Common myeloid progenitor, CD34-positive (primary cell): Measurements from ENCODE around the gene EHD2.

Source experiments
- CTCF ChIA-PET: fragments of 350-600 bp; sonication (Branson Sonifier 250); formaldehyde crosslinking; loops from one replicate; lab custom pipeline; 2021; ENCODE audit warnings: antibody characterized with exemption; lab: Charles Lee
- POLR2A ChIA-PET: fragments of 350-600 bp; sonication (Branson Sonifier 250); formaldehyde crosslinking; loops from one replicate; lab custom pipeline; 2021; ENCODE audit warnings: antibody characterized with exemption; lab: Charles Lee
- DNase-seq, 3 donors: peaks; one replicate each; pipeline versions ENCODE4 v3.0.0 to v3.0.0-alpha.2; 2013
- H3K27ac ChIP-seq, 2 experiments: 1 replicate in 1 of 2; 2 replicates in 1 of 2; pipeline ENCODE4 v1.7.0; 2013; ENCODE audit warnings: inconsistent platforms in 2 of 2, low read length in 2 of 2, mild to moderate bottlenecking in 2 of 2, low read depth in 1 of 2, moderate library complexity in 1 of 2; ENCODE audit not compliant: severe bottlenecking in 2 of 2, insufficient read depth in 1 of 2, poor library complexity in 1 of 2
- H3K27me3 ChIP-seq, 5 experiments: replicated peaks in 2 of 5; 1 replicate in 3 of 5; 2 replicates in 2 of 5; pipeline versions ENCODE4 v1.6.1 to v1.7.0; 2013; ENCODE audit warnings: low read length in 4 of 5, mild to moderate bottlenecking in 2 of 5, moderate library complexity in 2 of 5, inconsistent platforms in 1 of 5; ENCODE audit not compliant: insufficient read depth in 5 of 5, control insufficient read depth in 4 of 5
- H3K36me3 ChIP-seq, 4 experiments: 1 replicate in 2 of 4; 2 replicates in 2 of 4; pipeline versions ENCODE4 v1.6.1 to v1.7.0; 2013; ENCODE audit warnings: low read length in 3 of 4, control low read depth in 1 of 4, mild to moderate bottlenecking in 1 of 4; ENCODE audit not compliant: control insufficient read depth in 4 of 4, insufficient read depth in 4 of 4
- H3K4me1 ChIP-seq, 4 experiments: 1 replicate in 3 of 4; 2 replicates in 1 of 4; pipeline versions ENCODE4 v1.6.1 to v1.7.1; 2013; ENCODE audit warnings: low read length in 3 of 4, mild to moderate bottlenecking in 3 of 4, control low read depth in 1 of 4, inconsistent platforms in 1 of 4, moderate library complexity in 1 of 4; ENCODE audit not compliant: control insufficient read depth in 4 of 4, insufficient read depth in 4 of 4; ENCODE audit errors: control extremely low read depth in 1 of 4
- H3K4me3 ChIP-seq, 7 experiments: 1 replicate in 4 of 7; 2 replicates in 3 of 7; pipeline versions ENCODE4 v1.5.1 to v1.7.0; 2013; ENCODE audit warnings: mild to moderate bottlenecking in 7 of 7, low read length in 6 of 7, moderate library complexity in 6 of 7, inconsistent platforms in 2 of 7, low read depth in 2 of 7, control low read depth in 1 of 7; ENCODE audit not compliant: insufficient read depth in 4 of 7, control insufficient read depth in 1 of 7; ENCODE audit errors: extremely low read depth in 1 of 7
- H3K9me3 ChIP-seq, 5 experiments: 1 replicate in 4 of 5; 2 replicates in 1 of 5; pipeline versions ENCODE4 v1.6.1 to v1.7.1; 2013; ENCODE audit warnings: low read length in 4 of 5, mild to moderate bottlenecking in 2 of 5, inconsistent platforms in 1 of 5, low read depth in 1 of 5, moderate library complexity in 1 of 5; ENCODE audit not compliant: control insufficient read depth in 4 of 5, insufficient read depth in 2 of 5; ENCODE audit errors: control extremely low read depth in 1 of 5
- WGBS: methylation state at CpG from one replicate; pipeline ENCODE4 v1.1.5; 2013; ENCODE audit not compliant: insufficient coverage; 5-methylcytosine and 5-hydroxymethylcytosine counted together

The EHD2 gene

DNA sequence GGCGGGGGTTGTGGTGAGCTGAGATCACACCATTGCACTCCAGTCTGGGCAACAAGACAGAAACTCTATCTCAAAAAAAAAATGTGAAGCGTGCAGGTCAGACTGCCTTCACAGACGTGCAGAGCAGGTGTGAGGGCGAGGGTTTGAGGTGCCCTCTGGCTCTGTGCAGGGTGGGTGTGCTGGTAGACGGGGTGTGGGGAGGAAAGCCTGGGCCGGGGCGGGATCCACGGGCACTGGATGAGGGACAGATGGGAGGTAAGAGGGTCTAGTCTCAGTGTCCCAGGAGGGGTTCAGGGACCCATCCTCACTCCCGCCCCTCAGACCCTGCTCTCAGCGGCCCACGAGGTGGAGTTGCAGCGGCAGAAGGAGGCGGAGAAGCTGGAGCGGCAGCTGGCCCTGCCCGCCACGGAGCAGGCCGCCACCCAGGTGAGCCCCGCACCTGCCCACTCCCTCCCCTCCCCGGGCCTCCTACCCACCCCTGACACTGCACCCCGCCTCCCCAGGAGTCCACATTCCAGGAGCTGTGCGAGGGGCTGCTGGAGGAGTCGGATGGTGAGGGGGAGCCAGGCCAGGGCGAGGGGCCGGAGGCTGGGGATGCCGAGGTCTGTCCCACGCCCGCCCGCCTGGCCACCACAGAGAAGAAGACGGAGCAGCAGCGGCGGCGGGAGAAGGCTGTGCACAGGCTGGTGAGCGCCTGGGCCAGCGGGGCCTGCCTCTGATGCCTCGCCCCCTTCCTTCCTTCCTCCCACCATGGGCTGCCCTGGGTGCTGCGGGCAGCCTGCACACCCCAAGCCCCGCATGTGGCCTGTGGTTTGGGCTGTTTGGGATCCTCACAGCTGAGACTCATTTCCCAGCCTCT, 41.2 kb downstream of the EHD2 start:
- Histone ChIP-seq H3K4me3 (no peak overlapping the region), H3K9me3 (peaks cover 0 to 2% (median 0%) of the 10 kb centered on the region in 5 experiments), H3K27me3 (no peaks in the 10 kb centered on the region), H3K36me3 (peaks cover 8 to 93% (median 82%) of the 10 kb centered on the region in 4 experiments), H3K27ac (no peak overlapping the region), H3K4me1 (no peaks in the 10 kb centered on the region)
- no peak for DNase-seq
- WGBS = over 99% methylated on average over 14 of the region's 37 CpGs
- ChIA-PET POLR2A (no interaction called here), CTCF (interaction anchor here (1.1 kb wide), 1 partner anchor 8 kb away, joined by 3 read pairs; no protein-coding TSS in a partner anchor)

DNA sequence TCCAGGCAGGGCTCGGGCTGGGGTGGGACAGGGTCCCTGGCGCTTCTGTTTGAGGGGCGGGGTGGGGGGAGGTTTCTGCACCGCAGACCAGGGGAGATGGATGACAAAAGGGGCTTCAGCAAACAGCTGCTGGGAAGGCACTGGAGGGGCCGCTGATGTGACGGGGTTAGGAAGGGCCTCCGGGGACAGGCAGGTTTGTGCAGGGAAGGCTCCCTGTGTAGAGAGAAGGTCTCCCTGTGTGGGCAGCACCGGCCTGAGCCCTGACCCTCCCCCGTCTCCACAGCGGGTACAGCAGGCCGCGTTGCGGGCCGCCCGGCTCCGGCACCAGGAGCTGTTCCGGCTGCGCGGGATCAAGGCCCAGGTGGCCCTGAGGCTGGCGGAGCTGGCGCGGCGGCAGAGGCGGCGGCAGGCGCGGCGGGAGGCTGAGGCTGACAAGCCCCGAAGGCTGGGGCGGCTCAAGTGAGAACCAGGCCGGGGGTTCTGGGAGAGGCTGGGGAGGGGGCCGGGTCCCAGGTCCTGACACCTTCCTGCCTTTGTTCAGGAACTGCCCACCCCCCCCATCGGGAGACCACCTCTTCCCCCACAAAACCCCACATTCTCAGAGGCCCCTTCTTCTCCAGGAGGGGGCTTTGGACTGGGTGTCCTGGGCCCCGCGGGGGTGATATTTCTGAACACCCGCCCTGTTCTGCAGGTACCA, 42.0 kb downstream of the EHD2 start:
- POLR2A ChIA-PET = interaction anchor here (1.4 kb wide), 1 partner anchor 11 kb away, joined by 4 read pairs; no protein-coding TSS in a partner anchor

DNA sequence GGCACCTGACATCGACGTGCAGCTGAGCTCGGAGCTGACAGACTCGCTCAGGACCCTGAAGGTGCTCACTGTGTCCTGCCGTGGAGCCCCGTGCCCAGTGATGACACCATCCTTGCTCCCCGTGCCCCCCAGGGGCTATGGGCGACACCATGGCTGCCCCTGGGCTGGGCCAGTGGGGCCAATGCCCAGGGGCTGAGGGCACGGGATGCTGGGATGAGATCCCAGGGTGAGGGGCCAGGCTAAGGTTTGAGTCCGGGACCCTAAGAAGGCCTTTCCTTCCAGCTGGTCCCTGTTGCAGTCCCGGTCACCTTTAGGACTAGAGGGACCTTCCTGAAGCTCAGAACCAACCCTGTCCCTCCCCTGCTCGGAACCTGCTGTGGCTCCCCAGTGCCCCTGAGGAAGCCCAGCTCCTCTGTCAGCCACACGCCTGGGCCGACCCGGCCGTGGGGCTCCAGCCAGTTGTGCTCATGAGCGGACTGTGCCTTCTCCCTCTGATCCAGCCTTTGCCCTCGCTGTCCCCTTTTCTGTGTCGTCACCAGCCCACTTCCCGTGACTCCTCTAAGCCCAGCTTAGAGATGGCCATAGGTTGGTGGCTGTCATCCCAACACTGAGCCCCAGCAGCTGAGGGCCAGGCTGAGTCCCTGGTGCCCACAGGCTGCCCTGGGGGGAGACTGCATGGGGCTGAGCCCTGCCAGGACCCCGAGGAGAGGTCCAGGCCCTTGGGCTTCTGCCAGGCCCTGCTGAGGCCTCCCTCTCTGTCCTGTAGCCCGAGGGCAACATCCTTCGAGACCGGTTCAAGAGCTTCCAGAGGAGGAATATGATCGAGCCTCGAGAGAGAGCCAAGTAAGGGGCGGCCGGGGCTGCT, 42.8 kb downstream of the EHD2 start:
- Histone ChIP-seq H3K27ac (no peak overlapping the region), H3K27me3 (no peaks in the 10 kb centered on the region), H3K9me3 (peaks cover 0 to 2% (median 0%) of the 10 kb centered on the region in 5 experiments), H3K4me1 (no peaks in the 10 kb centered on the region), H3K4me3 (no peak overlapping the region), H3K36me3 (peaks cover 4 to 80% (median 67%) of the 10 kb centered on the region in 4 experiments)
- WGBS = 97% methylated on average over 25 of the region's 28 CpGs
- DNase-seq = no peak
- POLR2A ChIA-PET = interaction anchor here (0.5 to 1.4 kb wide), 3 partner anchors 10 to 508 kb away, joined by 3 to 4 read pairs (median 3); no protein-coding TSS in a partner anchor
- CTCF ChIA-PET = interaction anchor here (0.6 to 1.7 kb wide), 5 partner anchors 9 to 103 kb away, joined by 3 to 5 read pairs (median 4); no protein-coding TSS in a partner anchor

More for the DNA sequence above, 42.0 kb downstream of the EHD2 start:
- Histone ChIP-seq H3K36me3 (peaks cover 8 to 86% (median 74%) of the 10 kb centered on the region in 4 experiments), H3K9me3 (peaks cover 0 to 2% (median 0%) of the 10 kb centered on the region in 5 experiments), H3K4me1 (no peaks in the 10 kb centered on the region), H3K4me3 (no peak overlapping the region), H3K27ac (no peak overlapping the region), H3K27me3 (no peaks in the 10 kb centered on the region)
- no peak for DNase-seq
- CTCF ChIA-PET = interaction anchor here (0.6 to 1.4 kb wide), 3 partner anchors 41 to 102 kb away, joined by 3 to 5 read pairs (median 4); no protein-coding TSS in a partner anchor
- 91% methylated on average over 23 of the region's 36 CpGs for WGBS

DNA sequence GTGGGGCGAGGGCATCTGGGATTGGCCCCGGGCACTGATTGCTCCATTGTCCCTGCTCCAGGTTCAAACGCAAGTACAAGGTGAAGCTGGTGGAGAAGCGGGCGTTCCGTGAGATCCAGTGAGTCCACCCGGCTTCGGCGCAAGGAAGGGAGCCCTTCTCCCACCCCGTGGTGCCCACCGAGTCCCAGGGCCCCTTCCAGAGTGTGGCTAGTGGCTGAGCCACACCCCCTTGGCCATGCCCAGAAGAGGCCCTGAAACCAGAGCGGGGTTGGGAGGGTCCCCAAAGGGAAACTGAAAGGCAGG, 43.4 kb downstream of the EHD2 start:
- no peak for DNase-seq

DNA sequence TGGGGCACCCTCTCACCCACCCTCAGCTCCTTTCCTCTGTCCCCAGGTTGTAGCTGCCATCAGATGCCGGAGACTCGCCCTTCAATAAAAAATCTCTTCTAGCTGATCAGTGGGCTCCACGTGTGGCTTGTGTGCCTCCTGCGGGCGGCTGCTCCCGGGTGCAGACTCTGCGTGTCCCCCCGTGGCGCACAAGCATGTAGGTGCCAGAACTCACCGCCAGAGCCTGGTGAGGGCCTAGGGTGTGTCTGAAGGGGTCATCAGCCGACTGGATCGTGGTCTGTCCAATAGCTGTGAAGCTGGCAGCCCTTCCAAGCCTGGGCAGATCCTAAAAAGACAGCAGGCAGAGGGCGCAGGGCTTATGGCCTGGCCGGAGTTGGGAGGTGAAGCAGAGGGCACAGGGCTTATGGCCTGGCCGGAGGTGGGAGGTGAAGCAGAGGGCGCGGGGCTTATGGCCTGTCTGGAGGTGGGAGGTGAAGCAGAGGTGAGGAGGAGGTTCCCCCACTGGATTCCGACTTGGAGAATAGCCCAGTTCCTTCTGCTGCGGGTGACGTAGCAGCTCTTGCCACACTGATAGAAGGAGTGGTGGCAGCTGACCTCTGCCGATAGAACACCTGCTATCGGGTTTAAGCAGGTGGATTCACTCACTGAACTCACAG, 43.9 kb downstream of the EHD2 start:
- POLR2A ChIA-PET = interaction anchor here (1.2 kb wide), 1 partner anchor 10 kb away, joined by 3 read pairs; no protein-coding TSS in a partner anchor
- no peak for DNase-seq

More for the DNA sequence above, 43.4 kb downstream of the EHD2 start:
- ChIA-PET POLR2A (interaction anchor here (1.2 to 1.4 kb wide), 2 partner anchors 9 kb away, joined by 3 to 4 read pairs; no protein-coding TSS in a partner anchor), CTCF (interaction anchor here (0.9 to 1.7 kb wide), 4 partner anchors 9 to 44 kb away, joined by 3 to 5 read pairs (median 4); partner anchors contain the start of gene SELENOW)
- Histone ChIP-seq H3K9me3 (peaks cover 0 to 2% (median 0%) of the 10 kb centered on the region in 5 experiments), H3K27ac (no peak overlapping the region), H3K36me3 (peaks cover 3 to 74% (median 62%) of the 10 kb centered on the region in 4 experiments), H3K27me3 (no peaks in the 10 kb centered on the region), H3K4me1 (no peaks in the 10 kb centered on the region), H3K4me3 (no peak overlapping the region)
- over 99% methylated on average over 12 of the region's 12 CpGs for WGBS

More for the DNA sequence above, 43.9 kb downstream of the EHD2 start:
- CTCF ChIA-PET = interaction anchor here (0.9 to 1.7 kb wide), 5 partner anchors 8 to 45 kb away, joined by 3 to 5 read pairs (median 4); partner anchors contain the start of genes EHD2 and SELENOW
- no peak overlapping the region for H3K27ac ChIP-seq
- peaks cover 3 to 72% (median 60%) of the 10 kb centered on the region in 4 experiments for H3K36me3 ChIP-seq
- H3K9me3 ChIP-seq = peaks cover 0 to 2% (median 0%) of the 10 kb centered on the region in 5 experiments
- WGBS = 99% methylated on average over 22 of the region's 22 CpGs
- H3K27me3 ChIP-seq = no peaks in the 10 kb centered on the region
- no peak overlapping the region for H3K4me3 ChIP-seq
- H3K4me1 ChIP-seq = no peaks in the 10 kb centered on the region
